HG03139 (cell line): ENCODE measurements around the gene PCDHGA5.
"Not testable (repeated sequence)": the region's sequence is repeated elsewhere in the genome, so short reads cannot be mapped to it uniquely, and the experiment has no call there.

Experiments
- ATAC-seq: cut with Tn5 transposase; IDR thresholded peaks from one replicate; pipeline ENCODE4 v1.9.1; 2021; ENCODE audit not compliant: unreplicated experiment

PCDHGA5 gene

DNA sequence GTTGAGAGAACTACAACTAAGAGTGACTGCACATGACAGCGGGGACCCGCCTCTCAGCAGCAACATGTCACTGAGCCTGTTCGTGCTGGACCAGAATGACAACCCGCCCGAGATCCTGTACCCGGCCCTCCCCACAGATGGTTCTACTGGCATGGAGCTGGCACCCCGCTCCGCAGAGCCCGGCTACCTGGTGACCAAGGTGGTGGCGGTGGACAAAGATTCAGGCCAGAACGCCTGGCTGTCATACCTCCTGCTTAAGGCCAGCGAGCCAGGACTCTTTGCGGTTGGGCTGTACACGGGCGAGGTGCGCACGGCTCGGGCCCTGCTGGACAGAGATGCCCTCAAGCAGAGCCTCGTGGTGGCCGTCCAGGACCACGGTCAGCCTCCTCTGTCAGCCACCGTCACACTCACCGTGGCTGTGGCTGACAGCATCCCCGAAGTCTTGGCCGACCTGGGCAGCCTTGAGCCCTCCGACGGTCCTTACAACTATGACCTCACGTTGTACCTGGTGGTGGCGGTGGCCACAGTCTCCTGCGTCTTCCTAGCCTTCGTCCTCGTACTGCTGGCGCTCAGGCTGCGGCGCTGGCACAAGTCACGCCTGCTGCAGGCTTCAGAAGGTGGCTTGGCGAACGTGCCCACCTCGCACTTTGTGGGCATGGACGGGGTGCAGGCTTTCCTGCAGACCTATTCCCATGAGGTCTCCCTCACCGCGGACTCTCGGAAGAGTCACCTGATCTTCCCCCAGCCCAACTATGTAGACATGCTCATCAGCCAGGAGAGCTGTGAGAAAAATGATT, 20.7 kb downstream of the PCDHGA5 start:
- no peak for ATAC-seq

- not testable (repeated sequence) for ATAC-seq
Measured at GRCh38 chr5:141387557-141388311, 23.8 kb downstream of the PCDHGA5 start, which contains the start of gene PCDHGB4. Gene PCDHGB4 (plus strand): TSS chr5:141387698. CDS start chr5:141387885, 187 bp downstream.

DNA sequence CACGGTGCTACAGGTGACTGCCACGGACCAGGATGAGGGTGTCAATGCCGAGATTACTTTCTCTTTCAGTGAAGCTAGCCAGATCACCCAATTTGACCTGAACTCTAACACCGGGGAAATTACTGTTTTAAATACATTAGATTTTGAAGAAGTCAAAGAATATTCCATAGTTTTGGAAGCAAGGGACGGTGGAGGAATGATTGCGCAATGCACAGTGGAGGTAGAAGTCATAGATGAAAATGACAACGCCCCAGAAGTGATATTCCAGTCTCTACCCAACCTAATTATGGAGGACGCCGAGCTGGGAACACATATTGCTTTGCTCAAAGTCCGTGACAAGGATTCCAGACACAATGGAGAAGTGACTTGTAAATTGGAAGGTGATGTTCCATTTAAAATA, 24.7 kb downstream of the PCDHGA5 start:
- ATAC-seq, result no peak

DNA sequence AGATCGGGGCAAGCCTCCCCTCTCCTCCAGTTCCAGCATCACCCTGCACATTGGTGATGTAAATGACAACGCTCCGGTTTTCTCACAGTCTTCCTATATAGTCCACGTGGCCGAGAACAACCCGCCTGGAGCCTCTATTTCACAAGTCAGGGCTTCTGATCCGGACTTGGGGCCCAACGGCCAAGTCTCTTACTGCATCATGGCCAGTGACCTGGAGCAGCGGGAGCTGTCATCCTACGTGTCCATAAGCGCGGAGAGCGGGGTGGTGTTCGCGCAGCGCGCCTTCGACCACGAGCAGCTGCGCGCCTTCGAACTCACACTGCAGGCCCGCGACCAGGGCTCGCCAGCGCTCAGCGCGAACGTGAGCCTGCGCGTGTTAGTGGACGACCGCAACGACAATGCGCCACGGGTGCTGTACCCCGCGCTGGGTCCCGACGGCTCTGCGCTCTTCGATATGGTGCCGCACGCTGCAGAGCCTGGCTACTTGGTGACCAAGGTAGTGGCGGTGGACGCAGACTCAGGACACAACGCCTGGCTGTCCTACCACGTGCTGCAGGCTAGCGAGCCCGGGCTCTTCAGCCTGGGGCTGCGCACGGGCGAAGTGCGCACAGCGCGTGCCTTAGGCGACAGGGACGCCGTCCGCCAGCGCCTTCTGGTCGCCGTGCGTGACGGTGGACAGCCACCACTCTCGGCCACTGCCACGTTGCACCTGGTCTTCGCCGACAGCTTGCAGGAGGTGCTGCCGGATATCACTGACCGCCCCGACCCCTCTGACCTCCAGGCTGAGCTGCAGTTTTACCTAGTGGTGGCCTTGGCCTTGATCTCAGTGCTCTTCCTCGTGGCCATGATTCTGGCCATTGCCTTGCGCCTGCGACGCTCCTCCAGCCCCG, 25.4 kb downstream of the PCDHGA5 start:
- no peak for ATAC-seq

DNA sequence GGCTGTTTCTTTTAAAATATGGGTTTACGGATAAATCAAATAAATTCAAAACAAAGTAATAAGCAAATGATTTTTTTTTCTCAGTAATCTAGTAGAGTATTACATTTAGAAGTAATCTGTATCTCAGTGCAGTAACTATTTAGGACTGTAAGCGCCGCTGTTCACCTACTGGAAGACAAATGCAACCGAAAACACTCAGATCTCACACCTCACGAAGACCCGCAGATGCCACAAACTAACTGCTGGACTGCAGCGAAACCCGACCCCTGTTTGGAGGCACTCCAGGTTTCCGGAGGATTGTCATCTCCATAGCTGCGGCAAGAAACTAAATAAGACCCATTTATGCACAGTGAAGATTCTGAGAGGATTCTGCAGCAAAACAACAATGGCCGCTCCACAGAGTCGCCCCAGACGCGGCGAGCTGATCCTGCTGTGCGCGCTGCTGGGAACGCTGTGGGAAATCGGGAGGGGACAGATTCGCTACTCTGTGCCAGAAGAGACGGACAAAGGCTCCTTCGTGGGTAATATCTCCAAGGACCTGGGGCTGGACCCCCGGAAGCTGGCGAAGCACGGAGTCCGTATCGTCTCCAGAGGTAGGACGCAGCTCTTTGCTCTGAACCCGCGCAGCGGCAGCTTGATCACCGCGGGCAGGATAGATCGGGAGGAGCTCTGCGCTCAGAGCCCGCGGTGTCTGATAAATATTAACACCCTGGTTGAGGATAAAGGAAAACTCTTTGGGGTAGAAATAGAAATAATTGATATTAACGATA, 28.7 kb downstream of the PCDHGA5 start, which contains the start of gene PCDHGA8:
Gene PCDHGA8, plus strand, starts transcription at position 205 of the 770 bp plus-strand sequence. Its CDS starts 181 bp downstream, at position 386.
- no peak for ATAC-seq

DNA sequence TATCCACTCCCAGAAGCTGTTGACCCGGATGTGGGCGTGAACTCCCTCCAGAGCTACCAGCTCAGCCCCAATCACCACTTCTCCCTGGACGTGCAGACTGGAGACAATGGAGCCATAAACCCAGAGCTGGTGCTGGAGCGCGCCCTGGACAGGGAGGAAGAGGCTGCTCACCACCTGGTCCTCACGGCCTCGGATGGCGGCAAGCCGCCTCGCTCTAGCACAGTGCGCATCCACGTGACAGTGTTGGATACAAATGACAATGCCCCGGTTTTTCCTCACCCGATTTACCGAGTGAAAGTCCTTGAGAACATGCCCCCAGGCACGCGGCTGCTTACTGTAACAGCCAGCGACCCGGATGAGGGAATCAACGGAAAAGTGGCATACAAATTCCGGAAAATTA, 29.3 kb downstream of the PCDHGA5 start:
- no peak for ATAC-seq

DNA sequence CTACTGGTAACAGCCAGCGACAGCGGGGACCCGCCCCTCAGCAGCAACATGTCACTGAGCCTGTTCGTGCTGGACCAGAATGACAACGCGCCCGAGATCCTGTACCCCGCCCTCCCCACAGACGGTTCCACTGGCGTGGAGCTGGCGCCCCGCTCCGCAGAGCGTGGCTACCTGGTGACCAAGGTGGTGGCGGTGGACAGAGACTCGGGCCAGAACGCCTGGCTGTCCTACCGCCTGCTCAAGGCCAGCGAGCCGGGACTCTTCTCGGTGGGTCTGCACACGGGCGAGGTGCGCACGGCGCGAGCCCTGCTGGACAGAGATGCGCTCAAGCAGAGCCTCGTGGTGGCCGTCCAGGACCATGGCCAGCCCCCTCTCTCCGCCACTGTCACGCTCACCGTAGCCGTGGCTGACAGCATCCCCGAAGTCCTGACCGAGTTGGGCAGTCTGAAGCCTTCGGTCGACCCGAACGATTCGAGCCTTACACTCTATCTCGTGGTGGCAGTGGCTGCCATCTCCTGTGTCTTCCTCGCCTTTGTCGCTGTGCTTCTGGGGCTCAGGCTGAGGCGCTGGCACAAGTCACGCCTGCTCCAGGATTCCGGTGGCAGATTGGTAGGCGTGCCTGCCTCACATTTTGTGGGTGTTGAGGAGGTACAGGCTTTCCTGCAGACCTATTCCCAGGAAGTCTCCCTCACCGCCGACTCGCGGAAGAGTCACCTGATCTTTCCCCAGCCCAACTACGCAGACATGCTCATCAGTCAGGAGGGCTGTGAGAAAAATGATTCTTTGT, 30.6 kb downstream of the PCDHGA5 start:
- not testable (repeated sequence) for ATAC-seq

DNA sequence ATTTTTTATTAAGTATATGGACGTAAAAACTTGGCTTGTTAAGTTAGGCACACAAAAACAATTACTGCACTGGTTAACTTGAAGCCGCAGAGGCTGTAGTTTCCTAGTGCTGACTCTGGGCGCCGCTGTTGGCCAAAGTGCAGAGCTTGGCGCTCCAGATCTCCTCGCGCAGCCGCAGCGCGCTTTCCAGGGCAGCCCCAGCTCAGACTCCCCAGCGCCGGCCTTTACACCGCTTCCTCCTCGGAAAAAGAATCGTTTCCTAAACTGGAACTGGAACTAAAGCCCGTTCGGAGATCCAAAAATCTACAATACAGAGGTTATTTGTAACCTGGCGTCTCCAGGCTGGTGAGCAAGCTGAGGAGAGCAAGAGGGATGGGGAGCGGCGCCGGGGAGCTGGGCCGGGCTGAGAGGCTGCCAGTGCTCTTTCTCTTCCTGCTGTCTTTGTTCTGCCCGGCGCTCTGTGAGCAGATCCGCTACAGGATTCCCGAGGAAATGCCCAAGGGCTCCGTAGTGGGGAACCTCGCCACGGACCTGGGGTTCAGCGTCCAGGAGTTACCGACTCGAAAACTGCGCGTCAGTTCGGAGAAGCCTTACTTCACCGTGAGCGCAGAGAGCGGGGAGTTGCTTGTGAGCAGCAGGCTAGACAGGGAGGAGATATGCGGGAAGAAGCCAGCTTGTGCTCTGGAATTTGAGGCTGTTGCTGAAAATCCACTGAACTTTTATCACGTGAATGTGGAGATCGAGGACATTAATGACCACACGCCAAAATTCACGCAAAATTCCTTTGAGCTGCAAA, 34.0 kb downstream of the PCDHGA5 start, which contains the start of gene PCDHGB5:
Gene PCDHGB5, plus strand, starts transcription at position 192 of the 796 bp plus-strand sequence. Its CDS starts 181 bp downstream, at position 373.
- not testable (repeated sequence) for ATAC-seq

- ATAC-seq, result no peak
Measured at GRCh38 chr5:141398608-141399007, 34.6 kb downstream of the PCDHGA5 start.

DNA sequence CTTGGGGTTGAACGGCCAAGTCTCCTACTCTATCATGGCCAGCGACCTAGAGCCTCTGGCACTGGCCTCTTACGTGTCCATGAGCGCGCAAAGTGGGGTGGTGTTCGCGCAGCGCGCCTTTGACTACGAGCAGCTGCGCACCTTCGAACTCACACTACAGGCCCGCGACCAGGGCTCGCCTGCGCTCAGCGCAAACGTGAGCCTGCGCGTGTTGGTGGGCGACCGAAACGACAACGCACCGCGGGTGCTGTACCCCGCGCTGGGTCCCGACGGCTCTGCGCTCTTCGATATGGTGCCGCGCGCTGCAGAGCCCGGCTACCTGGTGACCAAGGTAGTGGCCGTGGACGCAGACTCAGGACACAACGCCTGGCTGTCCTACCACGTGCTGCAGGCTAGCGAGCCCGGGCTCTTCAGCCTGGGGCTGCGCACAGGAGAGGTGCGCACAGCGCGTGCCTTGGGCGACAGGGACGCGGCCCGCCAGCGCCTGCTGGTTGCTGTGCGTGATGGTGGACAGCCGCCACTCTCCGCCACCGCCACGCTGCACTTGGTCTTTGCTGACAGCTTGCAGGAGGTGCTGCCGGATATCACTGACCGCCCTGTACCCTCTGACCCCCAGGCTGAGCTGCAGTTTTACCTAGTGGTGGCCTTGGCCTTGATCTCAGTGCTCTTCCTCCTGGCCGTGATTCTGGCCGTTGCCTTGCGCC, 35.7 kb downstream of the PCDHGA5 start:
- no peak for ATAC-seq

DNA sequence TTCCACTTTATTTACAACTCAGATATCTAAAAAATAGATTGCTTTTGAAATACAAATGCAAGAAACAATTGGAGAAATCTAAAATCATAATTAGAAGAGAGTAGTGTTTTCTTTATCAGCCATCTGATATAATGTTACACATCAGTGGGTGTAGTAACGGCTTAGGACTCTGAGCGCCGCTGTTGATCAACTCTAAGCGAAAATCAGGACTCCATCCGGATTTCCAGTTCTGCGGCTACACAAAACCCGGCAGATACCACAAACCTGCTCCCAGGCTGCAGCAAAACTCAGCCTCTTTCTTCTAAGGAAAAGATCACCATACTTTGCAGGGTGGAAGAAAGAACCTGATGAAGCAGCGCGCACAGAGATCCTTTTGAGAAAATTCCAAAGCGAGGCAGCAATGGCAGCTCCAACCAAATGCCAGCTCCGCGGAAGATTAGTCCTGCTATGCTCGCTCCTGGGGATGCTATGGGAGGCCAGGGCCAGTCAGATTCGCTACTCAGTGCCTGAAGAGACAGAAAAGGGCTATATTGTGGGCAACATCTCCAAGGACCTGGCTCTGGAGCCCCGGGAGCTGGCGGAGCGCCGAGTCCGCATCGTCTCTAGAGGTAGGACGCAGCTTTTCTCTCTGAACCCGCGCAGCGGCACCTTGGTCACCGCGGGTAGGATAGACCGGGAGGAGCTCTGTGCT, 38.7 kb downstream of the PCDHGA5 start, which contains the start of gene PCDHGA9:
Gene PCDHGA9, plus strand, starts transcription at position 226 of the 691 bp plus-strand sequence. Its CDS starts 175 bp downstream, at position 401.
- ATAC-seq, result no peak

DNA sequence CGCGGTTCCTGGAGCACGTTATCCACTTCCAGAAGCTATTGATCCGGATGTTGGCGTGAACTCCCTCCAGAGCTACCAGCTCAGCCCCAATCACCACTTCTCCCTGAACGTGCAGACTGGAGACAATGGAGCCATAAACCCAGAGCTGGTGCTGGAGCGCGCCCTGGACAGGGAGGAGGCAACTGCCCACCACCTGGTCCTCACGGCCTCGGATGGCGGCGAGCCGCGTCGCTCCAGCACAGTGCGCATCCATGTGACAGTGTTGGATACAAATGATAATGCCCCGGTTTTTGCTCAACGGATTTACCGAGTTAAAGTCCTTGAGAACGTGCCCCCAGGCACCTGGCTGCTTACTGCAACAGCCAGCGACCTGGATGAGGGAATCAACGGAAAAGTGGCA, 39.4 kb downstream of the PCDHGA5 start:
- ATAC-seq, result no peak

DNA sequence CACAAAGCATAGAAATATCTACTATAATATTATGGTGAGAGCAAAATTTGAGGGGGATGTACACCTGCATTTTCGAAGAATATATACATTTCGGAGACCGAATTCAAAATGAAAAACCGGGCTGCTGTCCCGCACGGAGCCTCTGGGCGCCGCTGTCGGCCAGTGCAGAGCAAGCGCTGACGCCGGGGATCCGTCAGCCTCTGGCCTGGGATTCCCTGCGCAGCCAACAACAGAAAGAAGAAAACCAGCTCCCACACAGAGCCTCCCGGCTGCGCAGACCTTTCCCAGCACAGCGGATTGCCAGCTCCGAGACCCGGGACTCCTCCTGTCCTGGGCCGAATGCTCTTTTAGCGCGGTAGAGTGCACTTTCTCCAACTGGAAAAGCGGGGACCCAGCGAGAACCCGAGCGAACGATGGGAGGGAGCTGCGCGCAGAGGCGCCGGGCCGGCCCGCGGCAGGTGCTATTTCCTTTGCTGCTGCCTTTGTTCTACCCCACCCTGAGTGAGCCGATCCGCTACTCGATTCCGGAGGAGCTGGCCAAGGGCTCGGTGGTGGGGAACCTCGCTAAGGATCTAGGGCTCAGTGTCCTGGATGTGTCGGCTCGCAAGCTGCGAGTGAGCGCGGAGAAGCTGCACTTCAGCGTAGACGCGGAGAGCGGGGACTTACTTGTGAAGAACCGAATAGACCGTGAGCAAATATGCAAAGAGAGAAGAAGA, 44.0 kb downstream of the PCDHGA5 start, which contains the start of gene PCDHGB6:
Gene PCDHGB6, plus strand, starts transcription at position 232 of the 716 bp plus-strand sequence. Its CDS starts 182 bp downstream, at position 414.
- ATAC-seq, result not testable (repeated sequence)

DNA sequence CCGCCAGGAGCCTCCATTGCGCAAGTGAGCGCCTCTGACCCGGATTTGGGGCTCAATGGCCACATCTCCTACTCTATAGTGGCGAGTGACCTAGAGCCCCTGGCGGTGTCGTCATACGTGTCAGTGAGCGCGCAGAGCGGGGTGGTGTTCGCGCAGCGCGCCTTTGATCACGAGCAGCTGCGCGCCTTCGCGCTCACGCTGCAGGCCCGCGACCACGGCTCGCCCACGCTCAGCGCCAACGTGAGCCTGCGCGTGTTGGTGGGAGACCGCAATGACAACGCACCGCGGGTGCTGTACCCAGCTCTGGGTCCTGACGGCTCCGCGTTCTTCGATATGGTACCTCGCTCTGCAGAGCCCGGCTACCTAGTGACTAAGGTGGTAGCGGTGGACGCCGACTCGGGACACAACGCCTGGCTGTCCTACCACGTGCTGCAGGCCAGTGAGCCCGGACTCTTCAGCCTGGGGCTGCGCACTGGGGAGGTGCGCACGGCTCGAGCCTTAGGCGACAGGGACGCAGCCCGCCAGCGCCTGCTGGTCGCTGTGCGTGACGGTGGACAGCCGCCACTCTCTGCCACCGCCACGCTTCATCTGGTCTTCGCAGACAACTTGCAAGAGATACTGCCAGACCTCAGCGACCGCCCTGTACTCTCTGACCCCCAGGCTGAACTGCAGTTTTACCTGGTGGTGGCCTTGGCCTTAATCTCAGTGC, 45.8 kb downstream of the PCDHGA5 start:
- no peak for ATAC-seq

DNA sequence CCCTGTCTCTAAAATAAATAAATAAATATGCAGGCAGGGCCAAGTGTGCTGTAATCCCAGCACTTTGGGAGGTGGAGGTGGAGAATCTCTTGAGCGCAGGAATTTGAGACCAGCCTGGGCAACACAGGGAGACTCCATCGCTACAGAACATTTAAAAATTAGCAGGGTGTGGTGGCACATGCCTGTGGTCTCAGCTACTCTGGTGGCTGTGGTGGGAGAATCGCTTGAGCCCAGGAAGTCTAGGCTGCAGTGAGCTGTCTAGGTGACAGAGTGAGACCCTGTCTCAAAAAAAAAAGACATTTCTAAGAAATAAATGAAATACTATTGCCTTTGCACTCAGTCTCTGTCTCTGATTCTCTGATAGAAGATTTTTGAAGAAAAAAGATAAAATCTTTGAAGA, 47.6 kb downstream of the PCDHGA5 start:
- ATAC-seq, result no peak
